Smooth muscle cell of the brain vasculature (primary cell): ENCODE measurements around the gene VPS51.
A peak's percentile ranks its signal among the peaks of the same experiment; 100 is the strongest.
"Not testable (repeated sequence)": the region's sequence is repeated elsewhere in the genome, so short reads cannot be mapped to it uniquely, and the experiment has no call there.

ENCODE experiments used
- DNase-seq: peaks from one replicate; pipeline ENCODE4 v3.0.0-alpha.2; 2012; ENCODE audit warnings: low read depth, low spot score

The VPS51 gene

GRCh38 chr11:65118891-65119669 lies 23.1 kb downstream of the VPS51 start:
- DNase-seq, result not testable (repeated sequence)

GRCh38 chr11:65119670-65119995 lies 23.6 kb downstream of the VPS51 start:
- DNase-seq, result no peak

GRCh38 chr11:65120831-65121230 lies 24.8 kb downstream of the VPS51 start:
- DNase-seq, result no peak

- DNase-seq, result no peak
Observed at GRCh38 chr11:65121447-65121864, 25.4 kb downstream of the VPS51 start.

- DNase-seq, result peak; percentile 92
Observed at GRCh38 chr11:65121865-65122696, 26.1 kb downstream of the VPS51 start, which contains the start of the genes FAU and MRPL49. Gene FAU, minus strand, starts transcription at chr11:65122134. Its CDS starts 321 bp downstream, at chr11:65121813. Gene MRPL49, plus strand, starts transcription at chr11:65122321. Its CDS starts 26 bp downstream, at chr11:65122347.

DNA sequence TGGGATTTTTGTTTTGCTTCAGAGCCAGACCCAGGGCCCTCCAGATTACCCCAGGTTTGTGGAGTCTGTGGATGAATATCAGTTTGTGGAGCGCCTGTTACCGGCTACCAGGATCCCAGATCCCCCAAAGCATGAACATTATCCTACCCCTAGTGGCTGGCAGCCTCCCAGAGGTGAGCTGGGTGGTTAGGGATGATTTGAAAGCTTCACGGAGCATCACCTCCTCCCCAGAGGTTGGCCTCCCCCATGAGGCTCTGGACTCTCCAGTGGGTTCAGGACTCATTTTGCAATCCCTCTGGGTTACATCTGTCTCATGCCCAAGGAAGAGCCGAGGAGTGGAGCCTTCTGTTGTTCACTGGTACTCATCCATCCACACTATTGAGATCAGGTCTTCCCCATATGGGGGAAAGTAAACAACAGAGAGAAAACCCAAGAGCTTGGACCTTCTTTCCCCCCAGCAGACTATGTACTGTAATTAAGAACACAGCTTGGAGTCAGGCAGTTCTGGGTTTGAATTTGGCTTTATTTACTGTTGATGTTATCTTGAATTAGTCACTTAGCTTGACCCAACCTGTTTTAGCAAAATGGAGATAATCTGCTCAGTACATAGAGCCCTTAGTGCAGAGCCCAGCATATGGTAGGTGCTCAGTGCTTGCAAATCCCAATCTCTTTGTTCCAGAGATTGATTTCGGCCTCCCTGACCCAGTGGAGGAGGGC lies 28.6 kb downstream of the VPS51 start:
- no peak for DNase-seq

GRCh38 chr11:65125197-65126056 lies 29.4 kb downstream of the VPS51 start:
- DNase-seq, result no peak

DNA sequence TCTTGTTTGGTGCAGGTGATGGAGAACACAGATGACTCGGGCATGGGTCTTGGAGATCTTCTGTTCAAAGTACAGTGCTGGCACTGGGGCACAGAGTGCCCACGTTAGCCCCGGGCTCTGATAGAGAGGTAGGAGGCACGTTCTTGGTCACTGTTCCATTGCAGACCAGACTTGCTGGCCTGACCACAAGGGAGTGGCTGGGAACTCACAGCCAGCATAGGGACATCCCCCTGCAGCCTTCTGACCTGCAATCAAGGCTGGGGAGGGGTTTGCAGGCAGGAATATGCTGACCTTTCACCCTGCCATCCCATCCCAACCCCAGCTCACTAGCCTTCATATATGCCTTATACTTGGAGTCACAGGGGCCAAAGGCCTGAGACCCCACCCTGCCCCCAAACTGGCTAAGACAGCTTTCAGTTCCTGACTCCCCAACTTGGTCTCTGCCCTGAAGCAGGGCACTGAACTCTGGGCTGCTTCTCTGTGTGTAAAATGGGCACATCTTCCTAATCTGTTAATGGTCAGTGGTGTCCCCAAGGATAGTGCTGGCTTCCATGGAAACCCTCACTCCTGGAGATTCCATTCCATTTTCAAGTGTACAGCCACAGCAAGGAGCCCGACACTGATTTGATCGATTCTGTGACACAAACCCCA lies 30.7 kb downstream of the VPS51 start:
- DNase-seq, result no peak

DNA sequence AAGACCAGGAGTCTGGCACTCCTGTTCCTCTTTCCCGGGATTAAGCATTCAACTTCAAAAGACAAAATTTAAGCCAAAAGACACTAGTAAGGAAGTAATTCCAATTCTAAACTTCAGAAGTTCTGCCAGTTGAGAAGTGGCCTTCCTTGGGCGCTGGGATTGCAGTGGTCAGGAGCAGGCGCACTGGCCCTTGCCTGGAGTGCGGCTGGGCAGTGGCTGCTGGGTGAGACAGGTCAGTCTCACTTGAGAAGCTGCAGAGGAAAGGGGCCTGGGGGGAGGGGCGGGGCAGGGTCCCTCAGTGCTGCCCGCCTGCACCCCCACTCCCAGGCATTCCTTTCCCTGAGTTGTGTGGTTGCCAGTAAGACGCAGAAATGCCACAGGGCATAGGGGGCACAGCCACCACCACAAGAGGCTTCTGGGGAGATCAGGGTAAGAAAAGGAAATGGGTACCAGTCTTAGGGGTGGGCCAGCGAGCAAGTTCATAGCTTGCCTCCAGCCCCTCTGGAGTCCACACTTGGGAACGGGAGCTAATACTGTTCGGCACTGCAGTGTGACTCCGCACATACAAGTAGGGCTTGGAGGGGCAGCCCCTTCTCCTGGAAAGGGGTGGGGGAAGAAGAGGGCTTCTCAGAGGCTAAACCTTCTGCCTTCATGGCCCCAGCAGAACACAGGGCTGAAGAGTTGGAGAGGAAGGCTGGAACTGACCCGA lies 31.6 kb downstream of the VPS51 start:
- DNase-seq, result no peak

DNA sequence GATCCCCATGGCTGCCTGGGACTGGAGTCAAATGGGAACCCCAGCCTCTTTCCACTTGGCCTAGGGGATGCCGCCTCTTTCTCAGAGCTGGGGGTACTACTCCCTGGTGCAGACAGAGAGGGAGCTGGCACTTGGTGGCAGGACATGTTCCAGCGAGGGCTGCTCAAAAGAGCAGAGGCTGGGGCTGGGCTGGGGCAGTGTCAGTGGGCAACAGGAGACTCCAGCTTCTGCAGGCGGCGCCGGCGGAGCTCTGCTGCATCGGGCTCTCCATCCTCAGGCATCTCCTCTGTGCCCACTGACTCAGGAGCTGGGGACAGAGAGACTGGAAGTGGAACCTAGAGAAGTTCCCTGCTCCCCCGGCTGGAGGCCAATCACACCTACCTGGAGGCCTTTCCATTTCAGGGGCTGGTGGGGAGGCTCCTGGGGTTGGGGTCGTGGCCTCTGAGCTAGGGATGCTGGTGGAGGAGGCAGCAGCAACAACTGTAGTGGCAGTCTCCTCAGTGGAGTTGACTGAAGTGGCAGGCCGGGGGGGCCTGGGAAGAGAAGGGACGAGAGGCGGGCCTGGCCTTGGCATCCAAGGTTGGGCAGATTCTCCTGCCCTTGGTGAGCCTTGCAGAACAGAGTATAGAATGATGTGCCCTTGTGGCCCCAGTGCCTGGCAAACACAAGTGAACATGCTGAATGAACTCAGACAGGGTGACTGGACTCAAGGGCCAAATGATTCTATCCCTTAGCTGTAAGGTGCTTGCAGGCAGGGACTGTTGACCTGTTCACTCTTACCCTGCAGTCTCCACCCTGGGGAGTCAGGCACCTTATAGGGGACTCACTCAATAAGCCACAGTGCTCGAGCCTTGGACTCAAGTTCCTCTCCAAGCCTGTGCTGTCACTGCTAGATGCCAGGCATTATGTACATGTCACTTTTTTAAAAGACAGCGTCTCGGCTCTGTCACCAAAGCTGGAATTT lies 32.5 kb downstream of the VPS51 start:
- DNase-seq, result no peak

- no peak for DNase-seq
Observed at GRCh38 chr11:65129649-65130441, 33.8 kb downstream of the VPS51 start.

DNA sequence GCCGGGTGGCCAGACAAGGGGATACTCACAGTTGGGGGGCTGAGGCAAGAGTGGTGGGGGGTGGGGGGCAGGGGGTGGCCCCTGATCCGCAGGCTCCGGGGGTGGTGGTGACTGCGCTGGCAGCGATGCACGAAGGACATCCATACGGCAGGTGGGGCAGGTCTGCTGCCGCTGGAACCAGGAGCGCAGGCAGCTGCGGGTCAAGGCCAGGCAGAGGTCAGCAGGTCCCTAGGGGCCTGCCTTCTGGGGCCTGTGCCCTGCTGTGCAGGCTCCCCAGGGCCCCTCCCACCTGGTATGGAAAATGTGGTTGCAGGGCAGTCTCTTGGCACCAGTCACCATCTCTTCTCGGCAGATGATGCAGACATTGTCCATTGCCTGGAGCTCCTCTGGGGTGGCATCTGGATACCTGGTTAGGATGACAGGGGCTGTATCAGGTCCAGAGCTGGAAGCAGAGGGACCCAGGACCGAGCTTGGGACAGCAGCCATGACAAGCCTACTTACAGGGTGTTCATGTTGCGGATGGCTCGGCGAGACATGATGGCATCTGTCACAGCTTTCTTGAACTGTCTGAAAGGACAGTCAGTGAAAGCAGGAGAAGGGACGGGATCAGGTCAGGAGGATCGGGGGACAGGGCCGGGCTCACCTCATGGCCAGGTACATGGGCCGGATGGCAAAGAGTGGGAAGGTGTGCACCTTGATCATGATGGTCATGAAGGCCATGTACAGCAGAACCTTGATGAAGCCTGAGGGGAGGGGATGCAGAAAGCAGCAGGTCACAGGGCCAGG lies 34.8 kb downstream of the VPS51 start:
- no peak for DNase-seq

DNA sequence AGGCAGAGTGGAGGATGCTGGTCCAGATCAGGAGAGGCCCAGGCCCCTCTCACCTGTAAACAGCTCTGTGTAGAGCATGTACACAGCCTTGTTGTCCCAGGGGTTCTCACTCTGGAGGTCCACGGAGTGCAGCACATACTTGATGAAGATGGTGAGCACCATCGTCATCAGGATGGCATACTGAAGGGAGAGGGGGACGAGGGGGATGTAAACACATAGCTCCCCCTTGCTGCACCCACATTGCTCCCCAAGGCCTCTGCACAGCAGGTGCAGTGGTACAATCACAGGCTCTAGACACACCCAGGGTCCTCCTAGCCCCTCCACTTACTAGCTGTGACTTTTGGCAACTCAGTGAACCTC lies 35.4 kb downstream of the VPS51 start:
- DNase-seq, result no peak

DNA sequence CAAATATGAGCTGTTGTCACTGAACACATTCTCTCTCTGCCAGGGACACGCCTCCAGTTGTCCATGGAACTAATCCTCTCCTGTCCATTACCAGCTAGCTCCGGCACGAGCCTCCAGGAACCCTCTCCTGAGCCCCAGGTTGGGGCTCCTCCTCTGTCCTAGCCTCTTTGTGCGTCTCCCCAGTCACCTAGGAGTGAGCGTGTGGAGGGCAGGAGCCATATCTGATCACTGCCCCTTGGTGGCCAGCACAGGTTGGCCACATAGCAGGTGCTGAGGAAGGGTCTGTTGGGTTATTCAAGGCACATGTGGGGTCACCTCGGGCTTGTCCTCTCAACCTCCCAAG lies 35.9 kb downstream of the VPS51 start:
- DNase-seq, result no peak

DNA sequence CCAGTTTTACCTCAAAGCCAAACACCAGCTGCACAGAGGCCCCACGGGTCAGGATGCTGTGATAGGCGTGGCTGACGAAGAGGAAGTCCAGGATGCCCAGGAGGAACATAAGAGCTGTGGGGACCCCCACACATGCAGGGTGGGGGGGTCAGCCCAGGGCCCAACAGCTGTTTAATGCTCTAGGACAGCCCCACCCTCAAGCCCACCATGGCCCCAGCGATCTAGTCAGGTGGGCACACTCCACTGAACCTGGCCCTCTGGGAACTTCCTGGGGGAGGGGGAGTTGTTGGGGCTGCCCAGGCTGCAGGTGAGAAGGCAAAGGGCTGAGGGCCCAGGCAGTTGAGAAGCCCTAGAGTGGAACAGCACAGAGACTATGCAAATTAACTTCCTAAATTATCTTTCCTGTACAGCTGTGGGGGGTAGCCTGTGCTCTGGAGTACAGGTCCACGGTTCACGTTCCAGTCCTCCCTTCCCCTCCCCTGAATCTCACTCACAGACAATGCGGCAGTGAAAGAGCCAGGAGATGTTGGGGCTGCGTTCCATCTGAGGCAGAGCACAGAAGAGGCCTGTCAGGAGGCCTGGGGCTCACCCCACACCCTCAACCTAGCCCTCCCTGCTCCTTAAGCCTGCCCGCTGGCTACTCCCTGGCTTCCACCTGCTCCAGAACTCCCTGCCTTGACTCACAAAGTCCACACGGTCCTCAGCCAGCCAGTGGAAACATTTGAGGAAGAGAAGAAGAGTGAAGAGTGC lies 36.4 kb downstream of the VPS51 start:
- no peak for DNase-seq

- DNase-seq, result no peak
Observed at GRCh38 chr11:65132988-65133700, 37.1 kb downstream of the VPS51 start.
